Body of pancreas (tissue), 4 donors: ENCODE results near the gene UBE4A. TPM values are rescaled to one million over a fixed set of nuclear protein-coding genes. Genes with fewer than 3 reads are reported as not detected.

Experiments used
- ATAC-seq: fragments of 150-250 bp; one replicate; pipeline ENCODE4 v1.9.1; 2016
- DNase-seq, 4 donors: peaks; one replicate each; pipeline ENCODE4 v3.0.0-alpha.2; 2019
- H3K27ac ChIP-seq, 4 donors: fragments of 200-600 bp; sonication (generic); 1 replicate in 3 of 4; 2 replicates in 1 of 4; pipeline versions ENCODE4 v1.5.1 to v1.6.1; 2016 to 2019; ENCODE audit warnings: mild to moderate bottlenecking in 1 of 4, mixed read lengths in 1 of 4, moderate library complexity in 1 of 4
- H3K27me3 ChIP-seq, 2 donors: fragments of 200-600 bp; sonication (generic); one replicate each; pipeline ENCODE4 v1.6.0; 2016; ENCODE audit warnings: mild to moderate bottlenecking in 1 of 2
- H3K36me3 ChIP-seq, 2 donors: fragments of 200-600 bp; sonication (generic); replicated peaks in 1 of 2; 2 replicates each; pipeline ENCODE4 v1.5.1; 2016; ENCODE audit warnings: low read depth in 2 of 2; ENCODE audit not compliant: insufficient read depth in 1 of 2
- H3K4me1 ChIP-seq: fragments of 200-600 bp; sonication (generic); one replicate; pipeline ENCODE4 v1.6.0; 2016
- H3K4me3 ChIP-seq, 2 donors: fragments of 200-600 bp; sonication (generic); 1 replicate in 1 of 2; 2 replicates in 1 of 2; pipeline ENCODE4 v1.5.1; 2016 to 2019
- H3K9me3 ChIP-seq, 3 donors: fragments of 200-600 bp; sonication (generic); 1 replicate in 2 of 3; 2 replicates in 1 of 3; pipeline ENCODE4 v1.5.1; 2016
- POLR2A ChIP-seq, 3 donors: fragments of 450-650 bp; IDR thresholded peaks; one replicate each; pipeline ENCODE4 v1.6.1; 2016; ENCODE audit warnings: antibody characterized with exemption in 3 of 3, mild to moderate bottlenecking in 2 of 3
- WGBS, 2 donors: methylation state at CpG; one replicate each; pipeline ENCODE4 v1.1.5; 2017; 5-methylcytosine and 5-hydroxymethylcytosine counted together
- intact Hi-C: fragments of 100-400 bp; cut with DNase I; formaldehyde crosslinking; loops from one replicate; pipeline ENCODE4 v1.15.1; 2023
- total RNA-seq, 2 donors: library from RNA; depleted of rRNA; stranded (reverse); fragments of >200 nt; gene quantifications; one replicate each; pipeline ENCODE4 v1.1.0, GENCODE V29; 2016
- TF ChIP-seq, protein P1 (sequence below), 7 experiments: fragments of 450-650 bp in 4 of 7; fragments of 200-600 bp in 3 of 7; sonication (generic) in 3 of 7; IDR thresholded peaks; one replicate each; pipeline ENCODE4 v1.5.1; 2016 to 2019; ENCODE audit warnings: antibody characterized with exemption in 7 of 7

Gene UBE4A
- total RNA-seq, 2 donors from 2014 or later, result 29.6 to 31.3 TPM

- no peaks in the 10 kb centered on the region for H3K27me3 ChIP-seq
- no peaks in the 10 kb centered on the region for H3K4me1 ChIP-seq
- H3K36me3 ChIP-seq, result no peaks in the 10 kb centered on the region
- no peak for DNase-seq
- no peak overlapping the region for H3K27ac ChIP-seq
- TF ChIP-seq POLR2A (IDR thresholded peaks at IDR 0.05), result no peak
- intact Hi-C loops, result no loop called here
- no peaks in the 10 kb centered on the region for H3K9me3 ChIP-seq
- H3K4me3 ChIP-seq, result no peak overlapping the region
- 79 to 84% methylated on average over 1 of the region's 1 CpG for WGBS, 2 donors
- no peak for ATAC-seq
Measured at GRCh38 chr11:118334745-118335144, 24.7 kb upstream of the UBE4A start.

DNA sequence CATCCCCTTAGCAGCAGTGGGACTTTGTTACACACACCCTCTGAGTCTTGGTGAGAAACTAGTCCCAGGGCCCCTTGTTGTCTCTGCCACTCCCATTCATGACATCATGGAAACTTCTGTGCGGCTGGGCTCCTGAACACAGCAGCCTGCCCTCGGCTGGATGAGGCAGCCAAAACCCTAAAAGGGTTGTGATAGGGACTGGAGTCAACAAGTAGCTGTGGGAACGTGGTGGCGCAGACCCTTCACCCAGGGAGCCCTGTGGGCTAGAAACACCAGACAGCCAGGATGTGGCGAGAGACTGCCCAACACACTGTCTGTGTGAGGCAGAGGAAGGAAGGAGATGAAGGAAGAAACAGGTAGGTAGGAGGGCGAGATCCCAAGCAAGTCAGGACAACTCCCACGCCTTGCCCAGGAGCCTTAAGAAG, 20.8 kb upstream of the UBE4A start:
- ATAC-seq (no peak), DNase-seq (peak in 3 of 4 donors; percentile 17 to 33 (median 22))
- Histone ChIP-seq H3K36me3 (no peaks in the 10 kb centered on the region), H3K9me3 (no peaks in the 10 kb centered on the region), H3K4me1 (no peaks in the 10 kb centered on the region), H3K27ac (no peak overlapping the region), H3K4me3 (no peak overlapping the region), H3K27me3 (no peaks in the 10 kb centered on the region)
- TF ChIP-seq, protein P1, sequence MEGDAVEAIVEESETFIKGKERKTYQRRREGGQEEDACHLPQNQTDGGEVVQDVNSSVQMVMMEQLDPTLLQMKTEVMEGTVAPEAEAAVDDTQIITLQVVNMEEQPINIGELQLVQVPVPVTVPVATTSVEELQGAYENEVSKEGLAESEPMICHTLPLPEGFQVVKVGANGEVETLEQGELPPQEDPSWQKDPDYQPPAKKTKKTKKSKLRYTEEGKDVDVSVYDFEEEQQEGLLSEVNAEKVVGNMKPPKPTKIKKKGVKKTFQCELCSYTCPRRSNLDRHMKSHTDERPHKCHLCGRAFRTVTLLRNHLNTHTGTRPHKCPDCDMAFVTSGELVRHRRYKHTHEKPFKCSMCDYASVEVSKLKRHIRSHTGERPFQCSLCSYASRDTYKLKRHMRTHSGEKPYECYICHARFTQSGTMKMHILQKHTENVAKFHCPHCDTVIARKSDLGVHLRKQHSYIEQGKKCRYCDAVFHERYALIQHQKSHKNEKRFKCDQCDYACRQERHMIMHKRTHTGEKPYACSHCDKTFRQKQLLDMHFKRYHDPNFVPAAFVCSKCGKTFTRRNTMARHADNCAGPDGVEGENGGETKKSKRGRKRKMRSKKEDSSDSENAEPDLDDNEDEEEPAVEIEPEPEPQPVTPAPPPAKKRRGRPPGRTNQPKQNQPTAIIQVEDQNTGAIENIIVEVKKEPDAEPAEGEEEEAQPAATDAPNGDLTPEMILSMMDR (IDR thresholded peaks at IDR 0.05), result no peak
- TF ChIP-seq POLR2A (IDR thresholded peaks at IDR 0.05), result no peak
- WGBS, 2 donors, result 60 to 67% methylated on average over 7 of the region's 7 CpGs
- intact Hi-C loops, result no loop called here

DNA sequence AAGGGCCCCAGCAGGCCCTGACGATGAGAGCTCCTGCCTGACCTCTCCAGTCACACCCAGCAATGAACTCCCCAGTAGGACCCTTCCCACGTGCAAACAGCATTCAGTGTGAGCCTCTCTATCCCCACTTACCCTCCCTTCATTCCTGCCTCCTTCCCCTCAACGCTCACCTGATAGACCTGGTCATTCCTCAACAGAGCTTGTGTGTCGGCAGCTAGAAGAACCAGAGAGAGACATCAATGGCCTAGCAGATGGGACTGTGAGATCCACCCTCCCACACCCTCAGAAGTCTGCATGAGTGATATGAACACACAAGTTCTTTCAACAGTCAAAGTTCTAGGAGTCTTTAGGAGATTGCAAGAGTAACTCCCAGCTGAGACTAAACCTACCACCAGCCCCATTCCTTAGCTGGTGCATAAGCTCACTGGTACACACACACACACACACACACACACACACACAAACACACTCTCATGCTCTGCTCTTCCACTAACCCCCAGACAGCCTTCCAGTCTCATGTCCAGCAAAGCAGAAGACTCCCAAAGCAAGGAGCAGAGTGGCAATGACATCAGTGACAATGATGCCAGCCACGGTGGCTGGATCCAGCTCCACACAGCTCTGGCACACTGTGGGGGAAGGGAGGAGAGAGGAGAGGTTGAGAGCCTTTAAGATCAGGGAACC, 20.0 kb upstream of the UBE4A start:
- Histone ChIP-seq H3K36me3 (no peaks in the 10 kb centered on the region), H3K9me3 (no peaks in the 10 kb centered on the region), H3K4me1 (no peaks in the 10 kb centered on the region), H3K27me3 (no peaks in the 10 kb centered on the region), H3K27ac (no peak overlapping the region), H3K4me3 (no peak overlapping the region)
- intact Hi-C loops, result no loop called here
- DNase-seq, result no peak
- WGBS, 2 donors, result 87% methylated on average over 5 of the region's 5 CpGs
- no peak for TF ChIP-seq POLR2A (IDR thresholded peaks at IDR 0.05)
- TF ChIP-seq, protein P1 (IDR thresholded peaks at IDR 0.05), result no peak
- no peak for ATAC-seq

DNA sequence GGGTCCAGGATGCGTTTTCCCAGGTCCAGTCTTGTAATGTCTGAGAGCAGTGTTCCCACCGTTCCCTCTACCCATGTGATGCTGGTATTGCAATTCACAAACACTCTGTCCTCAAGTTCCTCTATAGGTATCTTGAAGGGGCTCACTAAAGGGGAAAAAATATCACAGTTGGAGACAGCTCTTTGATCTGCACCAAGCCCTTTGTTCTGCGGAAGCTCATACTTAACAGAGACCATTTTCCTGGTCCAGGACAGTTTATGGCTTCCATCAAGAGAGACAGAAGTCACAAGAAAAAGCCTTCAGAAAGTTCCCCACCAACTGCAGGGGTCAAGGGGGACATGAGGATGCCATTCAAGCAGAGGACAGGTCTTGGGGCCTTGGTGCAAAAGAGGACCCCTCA, 19.0 kb upstream of the UBE4A start:
- DNase-seq, result no peak
- WGBS, 2 donors, result 78% methylated on average over 3 of the region's 3 CpGs
- no peaks in the 10 kb centered on the region for H3K27me3 ChIP-seq
- intact Hi-C loops, result no loop called here
- TF ChIP-seq, protein P1 (IDR thresholded peaks at IDR 0.05), result no peak
- no peak for TF ChIP-seq POLR2A (IDR thresholded peaks at IDR 0.05)
- no peak for ATAC-seq
- H3K27ac ChIP-seq, result no peak overlapping the region
- no peaks in the 10 kb centered on the region for H3K9me3 ChIP-seq
- H3K4me3 ChIP-seq, result no peak overlapping the region
- no peaks in the 10 kb centered on the region for H3K4me1 ChIP-seq
- no peaks in the 10 kb centered on the region for H3K36me3 ChIP-seq

DNA sequence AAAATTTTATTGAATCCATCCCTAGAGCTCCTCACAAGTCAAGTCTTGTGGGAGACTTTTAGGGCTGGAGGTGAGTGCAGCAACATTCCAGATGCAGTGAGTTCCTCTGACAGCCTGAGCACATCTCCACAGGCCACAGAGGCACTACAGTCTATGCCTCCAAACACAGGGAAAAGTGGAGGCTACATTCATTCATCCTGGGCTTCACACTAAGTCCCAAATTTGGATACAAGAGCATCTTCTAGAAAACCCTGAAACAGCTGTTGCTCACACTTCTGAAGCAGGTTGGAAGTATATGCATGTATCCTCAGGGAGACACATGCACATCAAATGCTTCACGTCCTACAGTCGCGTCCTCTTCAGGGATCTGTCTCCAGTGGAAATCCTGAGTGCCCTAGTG, 18.1 kb upstream of the UBE4A start:
- no peak for DNase-seq
- no peak for ATAC-seq
- H3K4me3 ChIP-seq, result no peak overlapping the region
- no peaks in the 10 kb centered on the region for H3K4me1 ChIP-seq
- TF ChIP-seq, protein P1 (IDR thresholded peaks at IDR 0.05), result no peak
- no peak for TF ChIP-seq POLR2A (IDR thresholded peaks at IDR 0.05)
- intact Hi-C loops, result no loop called here
- no peaks in the 10 kb centered on the region for H3K9me3 ChIP-seq
- no peaks in the 10 kb centered on the region for H3K27me3 ChIP-seq
- H3K36me3 ChIP-seq, result no peaks in the 10 kb centered on the region
- 80 to 87% methylated on average over 3 of the region's 3 CpGs for WGBS, 2 donors
- no peak overlapping the region for H3K27ac ChIP-seq
